Stimulated activated CD8-positive, alpha-beta memory T cell treated with anti-CD3 and anti-CD28 coated beads, Interleukin-15, amount 100 ng/mL, for 48 hours (primary cell): ENCODE results near the gene ACSL3.
"Not testable (repeated sequence)": the region's sequence is repeated elsewhere in the genome, so short reads cannot be mapped to it uniquely, and the experiment has no call there.

ENCODE experiments used
- DNase-seq, 2 donors: peaks; one replicate each; pipeline ENCODE4 v3.0.0-alpha.2; 2020; ENCODE audit warnings: low read depth in 2 of 2

ACSL3 gene

GRCh38 chr2:222976521-222977061, 115.8 kb downstream of the ACSL3 start:
- DNase-seq: no peak

GRCh38 chr2:222977121-222977520, 116.3 kb downstream of the ACSL3 start:
- DNase-seq: no peak

GRCh38 chr2:222978850-222979249, 118.0 kb downstream of the ACSL3 start:
- DNase-seq: no peak

- no peak for DNase-seq
These were observed 118.6 kb downstream of the ACSL3 start for GRCh38 chr2:222979484-222979883.

- no peak for DNase-seq
These were observed 121.4 kb downstream of the ACSL3 start for GRCh38 chr2:222982010-222982908.

- DNase-seq: no peak
These were observed 122.1 kb downstream of the ACSL3 start for GRCh38 chr2:222982909-222983265.

GRCh38 chr2:222984908-222985307, 124.1 kb downstream of the ACSL3 start:
- DNase-seq: no peak

- DNase-seq: no peak
These were observed 128.6 kb downstream of the ACSL3 start for GRCh38 chr2:222989431-222989830.

- not testable (repeated sequence) for DNase-seq
These were observed 129.4 kb downstream of the ACSL3 start for GRCh38 chr2:222990206-222990605.

GRCh38 chr2:222992137-222992536, 131.3 kb downstream of the ACSL3 start:
- DNase-seq: no peak
